ENCODE data around the gene COLEC12.
"Not testable (repeated sequence)": the region's sequence is repeated elsewhere in the genome, so short reads cannot be mapped to it uniquely, and the experiment has no call there.

COLEC12 gene

GRCh38 chr18:422966-423365, 77.5 kb downstream of the COLEC12 start:
- DNase-seq = no peak
- intact Hi-C loops (cut with DNase I) = no loop called here

- DNase-seq = no peak
- intact Hi-C loops (cut with DNase I) = no loop called here
These were observed 79.0 kb downstream of the COLEC12 start for GRCh38 chr18:421247-422155.

DNA sequence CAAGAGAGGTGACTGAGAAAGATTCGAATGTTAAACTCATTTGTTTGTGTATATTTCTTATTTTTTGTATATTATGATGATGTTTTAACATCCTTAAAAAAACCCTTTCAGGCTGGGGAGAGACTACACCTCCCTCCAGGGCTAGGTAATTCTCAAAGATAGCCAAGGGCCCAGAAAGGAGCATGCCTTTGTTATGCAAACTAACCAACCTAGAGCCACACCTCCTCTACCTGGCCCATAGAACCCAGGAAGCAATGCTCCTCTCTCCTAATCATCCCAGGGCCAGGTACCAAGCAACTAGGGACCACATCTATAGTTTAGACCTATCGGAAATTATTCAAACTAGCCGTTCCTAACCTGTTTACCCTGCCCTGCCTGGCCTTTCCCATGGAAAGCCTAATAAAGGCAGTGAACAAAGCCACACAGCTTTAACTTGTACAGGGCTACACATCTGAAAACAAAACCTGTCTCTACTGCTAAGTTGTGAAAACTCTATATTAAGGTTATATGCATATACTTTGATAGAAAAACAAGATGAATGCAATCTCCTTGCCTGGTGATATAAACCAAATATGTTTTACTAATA, 79.7 kb downstream of the COLEC12 start:
- intact Hi-C loops (cut with DNase I) = no loop called here
- no peak for DNase-seq

GRCh38 chr18:419541-420175, 80.8 kb downstream of the COLEC12 start:
- no peak for DNase-seq
- intact Hi-C loops (cut with DNase I) = no loop called here

DNA sequence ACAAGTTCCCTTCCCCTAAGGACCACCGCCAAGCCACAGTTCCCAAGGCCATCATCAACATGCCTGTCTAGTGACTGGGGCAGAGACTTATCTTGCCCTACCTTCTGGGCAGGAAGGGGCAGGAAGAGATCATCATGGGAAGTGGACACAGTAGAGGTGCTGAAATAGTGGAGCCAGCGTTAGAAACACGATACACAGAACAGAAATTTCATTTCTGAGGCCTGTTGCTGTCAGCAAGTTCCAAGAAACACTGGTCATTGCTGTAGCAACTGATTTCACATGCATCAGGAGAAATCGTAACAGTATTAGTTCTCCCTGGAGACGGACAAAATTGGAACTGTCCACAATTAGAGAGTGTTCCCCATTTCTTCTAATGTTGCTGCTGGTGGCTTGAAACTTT, 83.0 kb downstream of the COLEC12 start:
- intact Hi-C loops (cut with DNase I) = no loop called here
- no peak for DNase-seq

DNA sequence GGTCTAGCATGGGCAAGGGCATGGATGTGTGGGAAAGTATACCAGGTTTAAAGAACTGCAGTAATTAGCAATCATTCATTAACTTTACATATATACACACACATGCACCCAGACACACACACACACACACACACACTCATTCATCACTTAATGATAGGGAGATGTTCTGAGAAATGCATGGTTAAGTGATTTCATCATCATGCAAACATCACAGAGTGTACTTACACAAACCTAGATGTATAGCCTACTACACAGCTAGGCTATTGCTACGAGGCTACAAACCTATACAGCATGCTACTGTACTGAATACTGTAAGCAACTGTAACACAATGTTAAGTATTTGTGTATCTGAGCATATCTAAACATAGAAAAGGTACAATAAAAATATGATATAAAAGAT, 83.6 kb downstream of the COLEC12 start:
- no peak for DNase-seq
- intact Hi-C loops (cut with DNase I) = no loop called here

- no peak for DNase-seq
- intact Hi-C loops (cut with DNase I) = no loop called here
These were observed 84.6 kb downstream of the COLEC12 start for GRCh38 chr18:415617-416612.

- intact Hi-C loops (cut with DNase I) = no loop called here
- no peak for DNase-seq
These were observed 85.5 kb downstream of the COLEC12 start for GRCh38 chr18:415047-415446.

GRCh38 chr18:413233-413632, 87.3 kb downstream of the COLEC12 start:
- no peak for DNase-seq
- intact Hi-C loops (cut with DNase I) = no loop called here

DNA sequence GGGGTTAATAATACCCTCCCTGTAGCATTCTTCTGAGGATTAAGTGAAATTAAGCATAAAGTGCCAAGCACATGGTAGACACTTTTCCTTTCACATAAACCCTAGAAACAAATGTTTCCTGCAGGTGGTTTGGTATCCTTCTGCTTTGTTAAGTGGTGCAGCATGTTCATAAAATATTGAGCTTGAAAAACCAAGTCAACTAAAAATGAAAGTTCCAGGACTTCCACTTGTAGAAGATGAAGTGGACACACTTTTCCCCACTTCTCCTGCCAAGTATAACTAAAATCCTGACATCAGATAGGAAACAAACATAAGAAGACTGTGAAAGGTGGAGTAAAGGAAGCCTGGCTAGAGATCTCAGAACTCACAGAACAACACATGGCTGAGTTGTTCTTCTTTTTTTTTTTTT, 90.5 kb downstream of the COLEC12 start:
- intact Hi-C loops (cut with DNase I) = no loop called here
- DNase-seq = no peak

GRCh38 chr18:408367-408766, 92.1 kb downstream of the COLEC12 start:
- intact Hi-C loops (cut with DNase I) = no loop called here

GRCh38 chr18:407626-408224, 92.8 kb downstream of the COLEC12 start:
- intact Hi-C loops (cut with DNase I) = no loop called here
- no peak for DNase-seq

More at GRCh38 chr18:408367-408766, 92.1 kb downstream of the COLEC12 start:
- DNase-seq = no peak

- no peak for DNase-seq
- intact Hi-C loops (cut with DNase I) = no loop called here
These were observed 93.3 kb downstream of the COLEC12 start for GRCh38 chr18:407191-407590.

GRCh38 chr18:406677-407076, 93.8 kb downstream of the COLEC12 start:
- intact Hi-C loops (cut with DNase I) = no loop called here
- no peak for DNase-seq

- intact Hi-C loops (cut with DNase I) = not testable (repeated sequence)
These were observed 95.5 kb downstream of the COLEC12 start for GRCh38 chr18:405006-405405.

DNA sequence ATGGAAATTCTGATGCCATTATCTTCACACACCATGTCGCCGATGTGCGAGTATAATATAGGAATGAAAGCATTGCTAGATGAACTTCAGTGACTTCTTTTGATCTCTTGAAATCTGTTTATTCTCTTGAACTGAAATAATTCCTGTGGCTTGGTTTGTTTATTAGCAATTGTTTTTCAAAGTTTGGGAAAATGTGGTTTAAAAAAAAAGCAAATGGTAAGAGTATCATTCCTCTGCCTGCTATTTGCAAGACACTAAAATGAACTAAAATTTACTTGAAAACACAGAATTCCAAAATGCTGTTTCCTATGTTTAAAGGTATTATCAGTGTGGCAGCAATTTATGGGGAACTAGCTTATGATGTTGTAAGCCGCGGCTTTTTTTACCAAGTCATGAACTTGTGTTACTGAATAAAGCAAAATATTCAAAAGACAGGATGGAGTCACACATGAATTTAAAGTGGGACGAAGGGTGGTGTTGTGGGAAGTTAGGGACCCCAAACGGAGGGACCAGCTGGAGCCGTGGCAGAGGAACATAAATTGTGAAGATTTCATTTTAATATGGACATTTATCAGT, 96.4 kb downstream of the COLEC12 start:
- no peak for DNase-seq
- intact Hi-C loops (cut with DNase I) = no loop called here

More at GRCh38 chr18:405006-405405, 95.5 kb downstream of the COLEC12 start:
- not testable (repeated sequence) for DNase-seq

DNA sequence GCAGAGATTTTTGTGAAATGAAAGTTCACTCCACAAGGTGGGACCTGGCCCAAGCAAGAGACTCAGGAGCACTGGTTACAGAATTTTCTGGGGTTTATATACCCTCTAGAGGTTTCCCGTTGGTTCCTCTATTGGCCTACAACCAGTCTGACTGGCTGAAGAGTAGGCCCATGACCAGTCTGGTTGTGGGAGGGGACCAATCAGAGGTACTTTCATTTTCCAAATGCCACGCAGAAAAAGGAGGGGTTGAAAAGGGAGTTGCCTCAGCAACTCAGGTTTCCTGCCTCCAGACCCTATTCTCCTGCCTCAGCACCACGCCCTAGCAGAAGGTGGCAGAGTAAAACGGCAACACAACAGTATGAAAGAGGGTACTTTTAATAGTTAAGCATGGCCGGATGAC, 98.4 kb downstream of the COLEC12 start:
- no peak for DNase-seq
- intact Hi-C loops (cut with DNase I) = no loop called here

- DNase-seq = no peak
- intact Hi-C loops (cut with DNase I) = no loop called here
These were observed 100.0 kb downstream of the COLEC12 start for GRCh38 chr18:400456-400855.

Data from head of caudate nucleus (tissue), 42 donors.